ENCODE measurements around the gene ERC1. TPM values are rescaled to one million over a fixed set of nuclear protein-coding genes. Genes with fewer than 3 reads are reported as not detected.

Gene ERC1
- total and polyA plus RNA-seq, 4 donors = 7.4 to 78.2 (median 39.8) TPM

GRCh38 chr12:1073652-1074051, 82.6 kb downstream of the ERC1 start:
- ATAC-seq (ENCODE audit: insufficient read depth, low FRiP score) (no peak), DNase-seq (no peak)
- TF ChIP-seq CTCF (IDR thresholded peaks at IDR 0.05; ENCODE audit: control extremely low read depth, extremely low read depth) = no peak
- Histone ChIP-seq H3K27ac (ENCODE audit: low read depth in 1 of 2, low read length in 1 of 2) (no peak overlapping the region), H3K9ac (ENCODE audit: insufficient read depth in 1 of 2, low read length in 2 of 2) (no peak overlapping the region), H3K9me3 (ENCODE audit: control insufficient read depth in 4 of 4, insufficient read depth in 3 of 4, low read length in 3 of 4) (no peaks in the 10 kb centered on the region), H3K4me1 (ENCODE audit: control insufficient read depth in 5 of 5, insufficient read depth in 5 of 5, low read length in 5 of 5) (peaks cover 0 to 3% (median 0%) of the 10 kb centered on the region in 5 donors), H3K4me3 (no peak overlapping the region), H3K36me3 (ENCODE audit: control insufficient read depth in 4 of 4, insufficient read depth in 4 of 4, low read length in 4 of 4) (no peaks in the 10 kb centered on the region), H3K27me3 (ENCODE audit: control insufficient read depth in 3 of 3, insufficient read depth in 3 of 3, low read length in 2 of 3) (no peaks in the 10 kb centered on the region)
- 95 to 97% methylated on average over 9 of the region's 9 CpGs for WGBS, 2 donors

- Histone ChIP-seq H3K9me3 (ENCODE audit: control insufficient read depth in 4 of 4, insufficient read depth in 3 of 4, low read length in 3 of 4) (no peaks in the 10 kb centered on the region), H3K36me3 (ENCODE audit: control insufficient read depth in 4 of 4, insufficient read depth in 4 of 4, low read length in 4 of 4) (no peaks in the 10 kb centered on the region), H3K27me3 (ENCODE audit: control insufficient read depth in 3 of 3, insufficient read depth in 3 of 3, low read length in 2 of 3) (no peaks in the 10 kb centered on the region), H3K27ac (ENCODE audit: low read depth in 1 of 2, low read length in 1 of 2) (no peak overlapping the region), H3K9ac (ENCODE audit: insufficient read depth in 1 of 2, low read length in 2 of 2) (no peak overlapping the region), H3K4me3 (no peak overlapping the region), H3K4me1 (ENCODE audit: control insufficient read depth in 5 of 5, insufficient read depth in 5 of 5, low read length in 5 of 5) (peaks cover 0 to 3% (median 0%) of the 10 kb centered on the region in 5 donors)
- 57 to 65% methylated on average over 5 of the region's 5 CpGs for WGBS, 2 donors
- ATAC-seq (ENCODE audit: insufficient read depth, low FRiP score) (no peak), DNase-seq (no peak)
- TF ChIP-seq CTCF (IDR thresholded peaks at IDR 0.05; ENCODE audit: control extremely low read depth, extremely low read depth) = no peak
These were observed 86.2 kb downstream of the ERC1 start for GRCh38 chr12:1077036-1077803.

DNA sequence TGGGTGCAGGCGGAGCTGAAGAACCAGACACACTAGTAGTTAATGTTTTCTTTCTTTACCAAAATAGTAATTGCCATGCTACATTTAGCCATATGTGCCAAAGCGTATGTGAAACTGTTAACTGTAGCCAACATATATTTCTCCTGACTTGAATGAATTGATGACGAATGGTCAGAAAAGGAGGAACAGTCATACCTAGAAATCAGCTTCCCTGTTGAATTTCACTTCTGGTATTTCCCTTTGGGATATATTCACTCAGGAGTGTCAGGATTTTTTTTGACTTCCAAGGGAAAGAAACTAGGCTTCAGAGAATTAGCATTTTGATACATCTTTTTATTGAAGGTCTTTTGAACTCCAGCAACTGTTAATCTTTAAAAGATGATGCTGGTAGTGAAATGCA, 87.0 kb downstream of the ERC1 start:
- no peak overlapping the region for H3K4me3 ChIP-seq
- 72 to 79% methylated on average over 3 of the region's 3 CpGs for WGBS, 2 donors
- no peak overlapping the region for H3K9ac ChIP-seq (ENCODE audit: insufficient read depth in 1 of 2, low read length in 2 of 2)
- no peak for TF ChIP-seq CTCF (IDR thresholded peaks at IDR 0.05; ENCODE audit: control extremely low read depth, extremely low read depth)
- ATAC-seq (ENCODE audit: insufficient read depth, low FRiP score) = no peak
- H3K9me3 ChIP-seq (ENCODE audit: control insufficient read depth in 4 of 4, insufficient read depth in 3 of 4, low read length in 3 of 4) = no peaks in the 10 kb centered on the region
- no peak overlapping the region for H3K27ac ChIP-seq (ENCODE audit: low read depth in 1 of 2, low read length in 1 of 2)
- H3K4me1 ChIP-seq (ENCODE audit: control insufficient read depth in 5 of 5, insufficient read depth in 5 of 5, low read length in 5 of 5) = peaks cover 0 to 3% (median 0%) of the 10 kb centered on the region in 5 donors
- H3K27me3 ChIP-seq (ENCODE audit: control insufficient read depth in 3 of 3, insufficient read depth in 3 of 3, low read length in 2 of 3) = no peaks in the 10 kb centered on the region
- H3K36me3 ChIP-seq (ENCODE audit: control insufficient read depth in 4 of 4, insufficient read depth in 4 of 4, low read length in 4 of 4) = no peaks in the 10 kb centered on the region
- no peak for DNase-seq

Measured in lung (tissue), 12 donors.